Dedifferentiated amniotic fluid mesenchymal stem cell (primary cell): ENCODE results near the gene MVD.

Experiments used
- DNase-seq: peaks from one replicate; pipeline ENCODE4 v3.0.0-alpha.2; 2016; ENCODE audit errors: extremely low spot score

MVD gene

GRCh38 chr16:88697116-88697830 is 34.4 kb upstream of the MVD start:
- no peak for DNase-seq

- no peak for DNase-seq
These were observed 33.5 kb upstream of the MVD start for GRCh38 chr16:88696441-88696840.

GRCh38 chr16:88695753-88696152 is 32.9 kb upstream of the MVD start:
- DNase-seq = no peak

- DNase-seq = no peak
These were observed 32.3 kb upstream of the MVD start for GRCh38 chr16:88695218-88695617.

GRCh38 chr16:88694221-88695087 is 31.6 kb upstream of the MVD start:
- no peak for DNase-seq

GRCh38 chr16:88693420-88694177 is 30.7 kb upstream of the MVD start:
- no peak for DNase-seq

- DNase-seq = no peak
These were observed 30.0 kb upstream of the MVD start for GRCh38 chr16:88692861-88693260.

- no peak for DNase-seq
These were observed 29.2 kb upstream of the MVD start for GRCh38 chr16:88691924-88692560.

- no peak for DNase-seq
These were observed 28.4 kb upstream of the MVD start for GRCh38 chr16:88691129-88691813.

- DNase-seq = no peak
These were observed 27.6 kb upstream of the MVD start for GRCh38 chr16:88690341-88691128.

GRCh38 chr16:88688013-88688778 is 25.3 kb upstream of the MVD start:
- DNase-seq = no peak

GRCh38 chr16:88687676-88688012 is 24.8 kb upstream of the MVD start:
- no peak for DNase-seq

GRCh38 chr16:88687254-88687576 is 24.3 kb upstream of the MVD start:
- DNase-seq = no peak

GRCh38 chr16:88686439-88687253 is 23.8 kb upstream of the MVD start, which contains the start of gene SNAI3:
Gene SNAI3 (minus strand): TSS chr16:88686507. CDS start chr16:88686406, 101 bp downstream.
- no peak for DNase-seq

GRCh38 chr16:88686062-88686438 is 23.2 kb upstream of the MVD start:
- no peak for DNase-seq

GRCh38 chr16:88685156-88686061 is 22.5 kb upstream of the MVD start:
- peak; percentile 36 for DNase-seq

- no peak for DNase-seq
These were observed 21.8 kb upstream of the MVD start for GRCh38 chr16:88684569-88685155.
